Transverse colon (tissue), 4 donors: ENCODE results near the gene PELI2. TPM values are rescaled to one million over a fixed set of nuclear protein-coding genes. Genes with fewer than 3 reads are reported as not detected.

Source experiments
- DNase-seq: peaks from one replicate; pipeline ENCODE4 v3.0.0-alpha.2; 2019
- H3K27ac ChIP-seq, 4 donors: fragments of 200-600 bp; sonication (generic); 2 replicates each; pipeline ENCODE4 v1.5.1; 2016 to 2018; ENCODE audit warnings: inconsistent platforms in 4 of 4
- H3K27me3 ChIP-seq: fragments of 200-600 bp; sonication (generic); 2 replicates; pipeline ENCODE4 v1.5.1; 2017; ENCODE audit warnings: inconsistent platforms
- H3K36me3 ChIP-seq, 4 donors: fragments of 200-600 bp; sonication (generic); 2 replicates each; pipeline ENCODE4 v1.5.1; 2017 to 2019; ENCODE audit warnings: inconsistent platforms in 4 of 4
- H3K4me1 ChIP-seq, 4 donors: fragments of 200-600 bp; sonication (generic); 2 replicates each; pipeline ENCODE4 v1.5.1; 2017 to 2020; ENCODE audit warnings: inconsistent platforms in 4 of 4
- H3K4me3 ChIP-seq, 4 donors: fragments of 200-600 bp; sonication (generic); 1 replicate in 1 of 4; 2 replicates in 3 of 4; pipeline versions ENCODE4 v1.5.1 to v1.6.1; 2017 to 2019; ENCODE audit warnings: inconsistent platforms in 4 of 4
- H3K9me3 ChIP-seq, 2 donors: fragments of 200-600 bp; sonication (generic); 2 replicates each; pipeline ENCODE4 v1.5.1; 2017 to 2019; ENCODE audit warnings: inconsistent platforms in 2 of 2
- CTCF ChIP-seq, 5 experiments: fragments of 200-600 bp in 3 of 5; fragments of 450-650 bp in 2 of 5; sonication (generic) in 3 of 5; IDR thresholded peaks; 1 replicate in 2 of 5; 2 replicates in 3 of 5; pipeline ENCODE4 v1.5.1; 2016 to 2017; ENCODE audit warnings: antibody characterized with exemption in 5 of 5, inconsistent platforms in 3 of 5, mild to moderate bottlenecking in 2 of 5, moderate library complexity in 1 of 5
- EP300 ChIP-seq: sonication (generic); formaldehyde crosslinking; IDR thresholded peaks from one replicate; pipeline ENCODE4 v1.6.1; 2017; ENCODE audit warnings: antibody characterized with exemption, low read depth
- POLR2A ChIP-seq: fragments of 450-650 bp; IDR thresholded peaks from one replicate; pipeline ENCODE4 v1.6.1; 2016; ENCODE audit warnings: antibody characterized with exemption, mild to moderate bottlenecking, moderate library complexity
- POLR2AphosphoS5 ChIP-seq, 3 donors: sonication (generic); formaldehyde crosslinking; IDR thresholded peaks; one replicate each; pipeline ENCODE4 v1.6.1; 2016; ENCODE audit warnings: antibody characterized with exemption in 3 of 3
- WGBS, 2 donors: methylation state at CpG; one replicate each; pipeline ENCODE4 v1.1.5; 2018; ENCODE audit warnings: low coverage in 1 of 2; 5-methylcytosine and 5-hydroxymethylcytosine counted together
- in situ Hi-C, 4 donors: fragments of 200-750 bp; cut with MboI; loops; one replicate each; pipeline versions ENCODE4 v1.15.0 to v1.15.1; 2017; ENCODE audit warnings: low sequenced_read_pairs in 3 of 4, low pct_ligation_motif_present in 1 of 4, low pct_unique_long_range_greater_than_20kb in 1 of 4
- intact Hi-C: fragments of 100-400 bp; cut with DNase I; formaldehyde crosslinking; loops from one replicate; pipeline ENCODE4 v1.15.1; 2023; ENCODE audit warnings: low total_unique reads
- total RNA-seq, 4 donors: library from RNA; depleted of rRNA; stranded (reverse); fragments of >200 nt; gene quantifications; one replicate each; pipeline ENCODE4 v1.1.0, GENCODE V29; 2016

PELI2 gene
- total RNA-seq, 4 donors from 2014 or later = 4.8 to 29.9 (median 14.7) TPM

- Histone ChIP-seq H3K36me3 (no peaks in the 10 kb centered on the region), H3K27ac (peak overlapping the region; percentile 91 to 94 (median 93)), H3K4me1 (peaks cover 10 to 45% (median 21%) of the 10 kb centered on the region in 4 donors), H3K4me3 (peak overlapping the region in 3 of 4 donors; percentile 59 to 96 (median 78)), H3K9me3 (no peaks in the 10 kb centered on the region), H3K27me3 (no peaks in the 10 kb centered on the region)
- no peak for DNase-seq
- no peak for TF ChIP-seq EP300
- TF ChIP-seq CTCF (IDR thresholded peaks at IDR 0.05) = peak in 4 of 5 experiments; percentile 9 to 43 (median 14)
- no peak for TF ChIP-seq POLR2A
- WGBS, 2 donors = 13 to 14% methylated on average over 11 to 13 of the region's 13 CpGs
- intact Hi-C loops (no loop called here), in situ Hi-C loops (loop anchor here in 1 of 4 donors (25.0 kb wide), 1 partner anchor 217 kb away; no protein-coding TSS in a partner anchor)
Measured at GRCh38 chr14:56120091-56120691, 2.0 kb downstream of the PELI2 start.

- TF ChIP-seq POLR2AphosphoS5 (IDR thresholded peaks at IDR 0.05) (no peak), POLR2A (no peak), CTCF (IDR thresholded peaks at IDR 0.05) (no peak), EP300 (no peak)
- intact Hi-C loops (no loop called here), in situ Hi-C loops (loop anchor here in 1 of 4 donors (25.0 kb wide), 1 partner anchor 215 kb away; no protein-coding TSS in a partner anchor)
- Histone ChIP-seq H3K4me3 (no peak overlapping the region), H3K9me3 (no peaks in the 10 kb centered on the region), H3K27ac (no peak overlapping the region), H3K36me3 (no peaks in the 10 kb centered on the region), H3K4me1 (peaks cover 10 to 42% (median 21%) of the 10 kb centered on the region in 4 donors), H3K27me3 (no peaks in the 10 kb centered on the region)
- DNase-seq = no peak
- WGBS, 2 donors = 80 to 85% methylated on average over 3 of the region's 3 CpGs
Measured at GRCh38 chr14:56121816-56122215, 3.6 kb downstream of the PELI2 start.

- Histone ChIP-seq H3K9me3 (no peaks in the 10 kb centered on the region), H3K27ac (no peak overlapping the region), H3K36me3 (no peaks in the 10 kb centered on the region), H3K4me3 (no peak overlapping the region), H3K27me3 (no peaks in the 10 kb centered on the region), H3K4me1 (peaks cover 10 to 37% (median 19%) of the 10 kb centered on the region in 4 donors)
- TF ChIP-seq POLR2AphosphoS5 (IDR thresholded peaks at IDR 0.05) = no peak
- no peak for TF ChIP-seq CTCF (IDR thresholded peaks at IDR 0.05)
- no peak for TF ChIP-seq EP300
- no peak for TF ChIP-seq POLR2A
- DNase-seq = no peak
- intact Hi-C loops = no loop called here
- WGBS, 2 donors = 85 to 100% methylated on average over 1 to 2 of the region's 2 CpGs
- in situ Hi-C loops = loop anchor here in 1 of 4 donors (25.0 kb wide), 1 partner anchor 215 kb away; no protein-coding TSS in a partner anchor
Measured at GRCh38 chr14:56122301-56122700, 4.1 kb downstream of the PELI2 start.

GRCh38 chr14:56124327-56124726 is 6.1 kb downstream of the PELI2 start:
- DNase-seq = no peak
- no peak overlapping the region for H3K27ac ChIP-seq
- intact Hi-C loops (no loop called here), in situ Hi-C loops (loop anchor here in 1 of 4 donors (25.0 kb wide), 1 partner anchor 213 kb away; no protein-coding TSS in a partner anchor)
- TF ChIP-seq POLR2A = no peak
- no peak for TF ChIP-seq POLR2AphosphoS5 (IDR thresholded peaks at IDR 0.05)
- TF ChIP-seq CTCF (IDR thresholded peaks at IDR 0.05) = no peak
- TF ChIP-seq EP300 = no peak
- H3K9me3 ChIP-seq = no peaks in the 10 kb centered on the region
- no peaks in the 10 kb centered on the region for H3K36me3 ChIP-seq
- H3K4me1 ChIP-seq = peaks cover 10 to 39% (median 16%) of the 10 kb centered on the region in 4 donors
- WGBS, 2 donors = 70 to 71% methylated on average over 2 of the region's 2 CpGs
- H3K27me3 ChIP-seq = no peaks in the 10 kb centered on the region
- H3K4me3 ChIP-seq = no peak overlapping the region
